GM12864 (cell line): ENCODE data around the gene TDRKH.

Experiments used
- DNase-seq: peaks from one replicate; pipeline ENCODE4 v3.0.0-alpha.2; 2011; ENCODE audit warnings: low read depth
- H3K4me3 ChIP-seq: 2 replicates; pipeline ENCODE4 v1.5.1; 2011; ENCODE audit warnings: mild to moderate bottlenecking, low read depth, low read length, control low read depth
- TF ChIP-seq, protein P1 (sequence below): IDR thresholded peaks from 2 replicates; pipeline ENCODE4 v1.5.1; 2011; ENCODE audit warnings: low read depth, mild to moderate bottlenecking, moderate library complexity, low read length, control low read depth, inconsistent platforms; ENCODE audit errors: missing control alignments

TDRKH gene

DNA sequence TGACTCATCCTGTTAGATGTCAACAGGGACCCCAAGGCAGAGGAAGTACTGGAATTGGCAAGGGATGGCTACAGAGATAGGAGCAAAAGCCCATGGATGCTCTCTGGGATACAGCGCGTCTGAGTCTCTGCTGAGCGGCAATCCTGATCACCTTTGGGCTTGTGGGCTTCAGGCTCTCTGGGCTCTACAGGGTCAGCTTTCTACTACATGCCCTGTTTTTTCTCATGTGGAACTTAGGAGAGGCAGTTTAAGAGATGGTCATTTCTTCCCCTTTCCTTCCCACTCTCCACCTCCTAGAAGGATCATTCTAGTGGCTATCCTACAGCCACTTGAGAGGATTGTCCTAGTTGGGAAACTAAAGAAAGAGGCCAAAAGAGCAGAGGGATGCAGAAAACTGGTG lies 13.6 kb upstream of the TDRKH start:
- no peak overlapping the region for H3K4me3 ChIP-seq
- TF ChIP-seq, protein P1, sequence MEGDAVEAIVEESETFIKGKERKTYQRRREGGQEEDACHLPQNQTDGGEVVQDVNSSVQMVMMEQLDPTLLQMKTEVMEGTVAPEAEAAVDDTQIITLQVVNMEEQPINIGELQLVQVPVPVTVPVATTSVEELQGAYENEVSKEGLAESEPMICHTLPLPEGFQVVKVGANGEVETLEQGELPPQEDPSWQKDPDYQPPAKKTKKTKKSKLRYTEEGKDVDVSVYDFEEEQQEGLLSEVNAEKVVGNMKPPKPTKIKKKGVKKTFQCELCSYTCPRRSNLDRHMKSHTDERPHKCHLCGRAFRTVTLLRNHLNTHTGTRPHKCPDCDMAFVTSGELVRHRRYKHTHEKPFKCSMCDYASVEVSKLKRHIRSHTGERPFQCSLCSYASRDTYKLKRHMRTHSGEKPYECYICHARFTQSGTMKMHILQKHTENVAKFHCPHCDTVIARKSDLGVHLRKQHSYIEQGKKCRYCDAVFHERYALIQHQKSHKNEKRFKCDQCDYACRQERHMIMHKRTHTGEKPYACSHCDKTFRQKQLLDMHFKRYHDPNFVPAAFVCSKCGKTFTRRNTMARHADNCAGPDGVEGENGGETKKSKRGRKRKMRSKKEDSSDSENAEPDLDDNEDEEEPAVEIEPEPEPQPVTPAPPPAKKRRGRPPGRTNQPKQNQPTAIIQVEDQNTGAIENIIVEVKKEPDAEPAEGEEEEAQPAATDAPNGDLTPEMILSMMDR, result no peak
- DNase-seq, result no peak

DNA sequence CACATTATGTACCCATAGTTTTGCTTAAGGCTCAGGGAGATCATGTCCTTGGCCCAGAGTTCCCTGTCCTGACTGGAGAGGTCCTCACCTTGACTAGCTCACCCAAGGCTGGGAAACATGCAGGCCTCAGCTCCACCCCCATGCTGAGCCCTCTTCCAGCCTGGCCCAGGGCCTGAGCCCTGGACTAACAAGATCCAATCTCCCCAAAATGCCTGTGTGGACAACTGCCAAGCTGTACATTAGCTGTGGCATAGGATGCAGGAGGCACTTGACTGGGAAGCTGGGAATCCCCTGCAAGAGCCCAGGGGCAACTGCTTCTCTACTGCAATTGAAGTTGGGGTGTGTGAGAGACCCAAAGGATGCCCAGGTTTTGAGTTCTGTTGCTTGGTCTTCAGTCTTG lies 12.9 kb upstream of the TDRKH start:
- H3K4me3 ChIP-seq, result no peak overlapping the region
- TF ChIP-seq, protein P1, result no peak
- no peak for DNase-seq

DNA sequence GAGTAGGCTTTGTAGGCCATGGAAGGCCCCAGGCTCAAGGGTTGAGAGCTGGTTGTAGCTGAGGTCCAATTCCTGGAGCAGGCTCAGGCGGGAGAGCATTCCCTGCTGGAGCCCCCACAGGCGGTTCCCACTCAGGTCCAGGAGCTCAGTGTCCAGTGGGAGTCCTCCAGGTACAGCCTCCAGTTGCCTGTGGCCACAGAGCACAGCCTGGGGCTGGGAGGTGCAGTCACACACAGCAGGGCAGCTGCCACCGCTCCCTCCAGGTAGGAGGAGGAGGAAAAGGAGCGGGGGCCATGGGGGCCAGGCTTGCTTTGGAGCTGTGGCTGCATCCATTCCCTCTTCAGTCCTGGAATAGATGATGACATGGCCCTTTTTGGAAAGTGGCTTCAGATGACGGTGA lies 12.1 kb upstream of the TDRKH start:
- TF ChIP-seq, protein P1, result no peak
- no peak overlapping the region for H3K4me3 ChIP-seq
- no peak for DNase-seq

DNA sequence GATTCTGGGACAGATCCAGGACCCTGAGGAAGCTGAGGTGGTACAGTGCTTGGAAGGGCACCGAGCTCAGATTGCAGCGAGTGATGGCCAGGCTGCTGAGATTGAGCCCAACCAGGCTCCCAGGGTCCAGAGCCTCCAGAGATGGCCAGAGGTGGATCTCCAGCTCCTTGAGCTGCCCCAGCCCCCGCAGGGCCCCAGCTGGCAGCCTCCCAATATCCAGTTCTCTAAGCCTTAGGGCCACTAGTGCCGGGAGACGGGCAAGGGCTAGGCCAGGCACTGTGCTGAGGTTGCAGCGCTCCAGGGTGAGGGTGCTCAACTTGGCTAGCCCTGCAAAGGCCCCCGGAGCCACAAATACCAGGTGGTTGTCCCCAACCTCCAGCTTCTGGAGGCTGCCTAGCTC lies 11.5 kb upstream of the TDRKH start:
- TF ChIP-seq, protein P1, result no peak
- no peak for DNase-seq
- H3K4me3 ChIP-seq, result no peak overlapping the region

DNA sequence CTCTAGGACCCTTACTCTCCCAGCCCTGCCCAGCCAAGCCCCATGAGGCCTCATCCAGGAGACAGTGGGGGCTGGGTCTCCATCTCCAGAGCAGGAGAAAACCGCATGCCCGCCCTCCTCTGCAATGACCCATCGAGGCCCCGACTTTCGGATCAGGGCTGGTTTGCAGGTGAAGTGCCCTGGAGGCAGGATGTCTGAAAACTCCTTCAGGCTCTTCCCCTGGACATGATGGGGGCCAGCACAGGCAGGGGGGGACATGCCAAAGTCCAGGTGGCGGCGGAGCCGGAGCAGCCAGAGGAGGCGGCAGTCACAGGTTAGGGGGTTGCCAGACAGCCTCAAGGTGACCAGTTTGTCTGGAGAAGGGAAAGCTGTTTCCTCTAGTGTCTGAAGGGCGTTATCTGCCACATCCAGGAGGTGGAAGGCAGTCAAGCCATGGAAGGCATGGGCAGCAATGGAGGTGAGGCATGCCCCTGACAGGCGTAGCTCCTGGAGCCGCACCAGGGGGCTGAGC lies 11.1 kb upstream of the TDRKH start:
- no peak overlapping the region for H3K4me3 ChIP-seq
- DNase-seq, result no peak
- TF ChIP-seq, protein P1, result no peak

DNA sequence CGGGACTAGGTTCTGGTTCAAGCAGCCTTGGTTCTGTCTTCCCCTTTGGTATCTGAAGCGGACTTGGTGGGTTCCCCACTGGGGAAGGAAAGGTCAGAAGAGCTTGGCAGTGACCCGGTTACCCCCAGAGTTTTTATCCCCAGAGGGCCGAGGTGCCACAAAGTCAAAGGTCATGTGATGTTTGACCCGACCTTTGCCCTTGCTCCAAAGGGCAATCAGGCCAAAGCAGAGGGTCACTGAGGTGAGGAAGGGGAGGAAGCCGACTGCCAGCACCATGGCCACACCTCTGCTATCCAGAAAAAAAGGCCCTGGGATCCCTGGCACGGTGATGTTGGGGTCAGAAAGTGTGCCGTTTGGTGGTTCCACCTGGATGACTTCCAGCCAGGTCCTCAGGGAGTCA lies 10.5 kb upstream of the TDRKH start:
- DNase-seq, result no peak
- TF ChIP-seq, protein P1, result no peak
- H3K4me3 ChIP-seq, result no peak overlapping the region

DNA sequence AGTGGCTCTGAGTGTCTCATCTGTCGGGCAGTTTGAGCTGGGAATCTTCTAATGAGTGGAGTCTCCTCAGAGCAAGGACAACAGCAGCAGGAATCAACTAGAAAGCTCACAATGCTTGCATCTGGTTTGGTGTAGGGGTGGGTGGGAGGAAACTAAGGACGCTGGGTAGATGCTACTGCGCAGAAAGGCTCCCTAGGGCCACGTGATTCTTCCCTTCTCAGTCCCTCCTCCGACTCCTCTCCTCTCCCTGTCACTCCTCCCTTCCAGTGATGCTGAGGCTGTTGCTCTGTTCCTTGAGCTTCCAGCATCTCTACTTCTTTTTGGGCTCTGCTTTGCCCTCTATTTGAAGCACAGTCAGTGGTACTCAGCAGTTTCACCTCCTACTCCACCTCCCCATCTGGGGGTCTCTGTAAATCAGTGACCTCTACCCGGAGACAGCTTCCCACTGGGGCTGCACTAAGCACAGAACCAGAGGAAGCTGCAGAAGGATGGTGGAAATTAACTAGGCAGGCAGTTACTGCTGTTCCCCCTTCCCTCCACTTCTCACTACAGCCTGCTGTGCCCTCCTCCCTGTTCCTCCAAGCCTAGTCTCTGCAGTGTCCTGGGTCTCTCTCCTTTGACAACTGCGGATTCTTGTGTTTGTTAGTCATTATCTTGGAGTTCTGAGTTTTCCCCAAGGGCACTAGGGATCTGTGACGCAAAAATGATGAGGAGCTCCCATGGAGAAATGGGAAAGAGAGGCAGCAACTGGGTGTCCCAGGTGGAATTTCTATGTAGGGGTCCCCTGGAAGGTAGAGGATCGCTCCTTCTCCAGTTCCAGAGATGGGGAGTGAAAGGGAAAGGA lies 9.1 kb upstream of the TDRKH start:
- no peak overlapping the region for H3K4me3 ChIP-seq
- no peak for DNase-seq
- TF ChIP-seq, protein P1, result no peak
